HS-27A (cell line): ENCODE measurements around the gene PDE4D.
"Not testable (repeated sequence)": the region's sequence is repeated elsewhere in the genome, so short reads cannot be mapped to it uniquely, and the experiment has no call there.

Experiments used
- DNase-seq: peaks from one replicate; pipeline ENCODE4 v3.0.0-alpha.2; 2012; ENCODE audit warnings: low read depth, missing footprints

PDE4D gene

GRCh38 chr5:59703789-59704188 is 189.7 kb downstream of the PDE4D start:
- DNase-seq = no peak

- no peak for DNase-seq
Observed at GRCh38 chr5:59698207-59699178, 195.0 kb downstream of the PDE4D start.

- DNase-seq = no peak
Observed at GRCh38 chr5:59694411-59694810, 199.1 kb downstream of the PDE4D start.

GRCh38 chr5:59693492-59694309 is 199.8 kb downstream of the PDE4D start:
- no peak for DNase-seq

- DNase-seq = no peak
Observed at GRCh38 chr5:59685793-59686192, 207.7 kb downstream of the PDE4D start.

- DNase-seq = no peak
Observed at GRCh38 chr5:59685191-59685530, 208.4 kb downstream of the PDE4D start.

GRCh38 chr5:59684388-59685190 is 208.9 kb downstream of the PDE4D start:
- no peak for DNase-seq

GRCh38 chr5:59683311-59683710 is 210.2 kb downstream of the PDE4D start:
- no peak for DNase-seq

GRCh38 chr5:59682542-59682941 is 211.0 kb downstream of the PDE4D start:
- DNase-seq = no peak

- DNase-seq = no peak
Observed at GRCh38 chr5:59678943-59679342, 214.6 kb downstream of the PDE4D start.

GRCh38 chr5:59674763-59675162 is 218.8 kb downstream of the PDE4D start:
- no peak for DNase-seq

GRCh38 chr5:59673438-59674058 is 220.0 kb downstream of the PDE4D start:
- no peak for DNase-seq

GRCh38 chr5:59666440-59667068 is 227.0 kb downstream of the PDE4D start:
- no peak for DNase-seq

GRCh38 chr5:59665832-59666203 is 227.7 kb downstream of the PDE4D start:
- not testable (repeated sequence) for DNase-seq

- no peak for DNase-seq
Observed at GRCh38 chr5:59665086-59665831, 228.3 kb downstream of the PDE4D start.

- no peak for DNase-seq
Observed at GRCh38 chr5:59661954-59662615, 231.4 kb downstream of the PDE4D start.

- no peak for DNase-seq
Observed at GRCh38 chr5:59661311-59661710, 232.2 kb downstream of the PDE4D start.

- no peak for DNase-seq
Observed at GRCh38 chr5:59660737-59661136, 232.8 kb downstream of the PDE4D start.

- DNase-seq = no peak
Observed at GRCh38 chr5:59656351-59657254, 236.9 kb downstream of the PDE4D start.
